Ureter (tissue), 1 donor: Measurements from ENCODE around the gene RNF146. TPM values are rescaled to one million over a fixed set of nuclear protein-coding genes. Genes with fewer than 3 reads are reported as not detected.
"Not testable (repeated sequence)": the region's sequence is repeated elsewhere in the genome, so short reads cannot be mapped to it uniquely, and the experiment has no call there.

Source experiments
- DNase-seq: peaks from one replicate; pipeline ENCODE4 v3.0.0-alpha.2; 2020; ENCODE audit warnings: low spot score
- total RNA-seq: library from RNA; stranded (reverse); gene quantifications from one replicate; pipeline ENCODE4 v1.2.4, GENCODE V29; 2023
- donor health status: DM: yes; HTN: yes; CAD: no.

RNF146 gene
- total RNA-seq, 1 donor from 2014 or later, result 36.5 TPM

- DNase-seq, result no peak
These were observed 15.5 kb downstream of the RNF146 start for GRCh38 chr6:127282184-127282583.

- no peak for DNase-seq
These were observed 22.0 kb downstream of the RNF146 start for GRCh38 chr6:127288705-127289104.

GRCh38 chr6:127289934-127290333, 23.3 kb downstream of the RNF146 start:
- DNase-seq, result no peak

- DNase-seq, result no peak
These were observed 24.0 kb downstream of the RNF146 start for GRCh38 chr6:127290391-127291265.

- DNase-seq, result no peak
These were observed 24.8 kb downstream of the RNF146 start for GRCh38 chr6:127291495-127291894.

GRCh38 chr6:127297502-127298070, 30.9 kb downstream of the RNF146 start:
- no peak for DNase-seq

- no peak for DNase-seq
These were observed 31.8 kb downstream of the RNF146 start for GRCh38 chr6:127298475-127298874.

GRCh38 chr6:127299522-127300240, 33.0 kb downstream of the RNF146 start:
- no peak for DNase-seq

- no peak for DNase-seq
These were observed 33.7 kb downstream of the RNF146 start for GRCh38 chr6:127300411-127300810.

- DNase-seq, result no peak
These were observed 34.6 kb downstream of the RNF146 start for GRCh38 chr6:127301199-127301700.

GRCh38 chr6:127302728-127303660, 36.3 kb downstream of the RNF146 start:
- DNase-seq, result peak; percentile 50

GRCh38 chr6:127303917-127304316, 37.3 kb downstream of the RNF146 start:
- no peak for DNase-seq

GRCh38 chr6:127305741-127306140, 39.1 kb downstream of the RNF146 start:
- no peak for DNase-seq

- no peak for DNase-seq
These were observed 50.9 kb downstream of the RNF146 start for GRCh38 chr6:127317388-127318128.

- DNase-seq, result no peak
These were observed 53.0 kb downstream of the RNF146 start for GRCh38 chr6:127319686-127320085.

- no peak for DNase-seq
These were observed 61.5 kb downstream of the RNF146 start for GRCh38 chr6:127328043-127328609.

GRCh38 chr6:127331256-127331655, 64.6 kb downstream of the RNF146 start:
- DNase-seq, result not testable (repeated sequence)

- no peak for DNase-seq
These were observed 65.8 kb downstream of the RNF146 start for GRCh38 chr6:127332383-127332961.
